HepG2 (cell line): ENCODE results near the gene L1CAM. TPM values are rescaled to one million over a fixed set of nuclear protein-coding genes. Genes with fewer than 3 reads are reported as not detected.

Experiments
- ASH2L ChIP-seq: fragments of 300-600, 200-600 bp; sonication (generic); IDR thresholded peaks from 2 replicates; pipeline ENCODE4 v1.7.0; 2017; ENCODE audit warnings: low read depth, mild to moderate bottlenecking, moderate library complexity, mixed read lengths, low read length; ENCODE audit not compliant: insufficient read length
- ELK4 ChIP-seq: sonication (generic); formaldehyde crosslinking; IDR thresholded peaks from 2 replicates; pipeline ENCODE4 v1.9.0; 2021; ENCODE audit warnings: missing genetic modification reagents, borderline replicate concordance
- FIP1L1 ChIP-seq: fragments of 200-400 bp; formaldehyde crosslinking; IDR thresholded peaks from 2 replicates; pipeline ENCODE4 v1.6.1; 2018; ENCODE audit warnings: low read depth, mild to moderate bottlenecking, low read length, moderate library complexity, borderline replicate concordance; ENCODE audit not compliant: insufficient read depth
- GLMP ChIP-seq: sonication (generic); formaldehyde crosslinking; IDR thresholded peaks from 2 replicates; pipeline ENCODE4 v1.9.0; 2021; ENCODE audit warnings: missing genetic modification reagents, mild to moderate bottlenecking, borderline replicate concordance
- GMEB1 ChIP-seq: sonication (generic); formaldehyde crosslinking; IDR thresholded peaks from 2 replicates; pipeline ENCODE4 v1.5.1; 2020; ENCODE audit warnings: missing genetic modification reagents, mild to moderate bottlenecking, borderline replicate concordance
- MAFK ChIP-seq, 2 experiments: IDR thresholded peaks in 1 of 2; conservative IDR thresholded peaks in 1 of 2; 2 replicates each; pipeline ENCODE4 v1.6.1; 2011; ENCODE audit warnings: improper control_type of control experiment in 2 of 2, low read length in 2 of 2
- MTA1 ChIP-seq: sonication (generic); formaldehyde crosslinking; IDR thresholded peaks from 2 replicates; pipeline ENCODE4 v1.4.0; 2020; ENCODE audit warnings: missing genetic modification reagents, mild to moderate bottlenecking, borderline replicate concordance
- NFAT5 ChIP-seq: sonication (generic); formaldehyde crosslinking; IDR thresholded peaks from 2 replicates; pipeline ENCODE4 v1.4.0; 2020; ENCODE audit warnings: missing genetic modification reagents
- NRL ChIP-seq: sonication (generic); formaldehyde crosslinking; IDR thresholded peaks from 2 replicates; pipeline ENCODE4 v1.5.0; 2020; ENCODE audit warnings: missing genetic modification reagents, mild to moderate bottlenecking, moderate library complexity, borderline replicate concordance
- PAX8 ChIP-seq: sonication (generic); formaldehyde crosslinking; IDR thresholded peaks from 2 replicates; pipeline ENCODE4 v1.8.0; 2022; ENCODE audit warnings: mild to moderate bottlenecking, missing genetic modification reagents, borderline replicate concordance
- RFXAP ChIP-seq: sonication (generic); formaldehyde crosslinking; IDR thresholded peaks from 2 replicates; pipeline ENCODE4 v1.4.0; 2020; ENCODE audit warnings: missing genetic modification reagents, borderline replicate concordance
- SKI ChIP-seq: fragments of 450-650 bp; IDR thresholded peaks from one replicate; pipeline ENCODE4 v1.6.1; 2018; ENCODE audit warnings: mild to moderate bottlenecking; ENCODE audit not compliant: partially characterized antibody
- THYN1 ChIP-seq: sonication (generic); formaldehyde crosslinking; IDR thresholded peaks from 2 replicates; pipeline ENCODE4 v1.8.1; 2023; ENCODE audit warnings: low read depth, mild to moderate bottlenecking, moderate library complexity, missing genetic modification reagents, borderline replicate concordance
- TP53 ChIP-seq: sonication (generic); formaldehyde crosslinking; conservative IDR thresholded peaks from 2 replicates; pipeline ENCODE4 v1.4.0; 2020; ENCODE audit warnings: missing genetic modification reagents
- ZFAT ChIP-seq: sonication (generic); formaldehyde crosslinking; conservative IDR thresholded peaks from 2 replicates; pipeline ENCODE4 v1.8.1; 2023; ENCODE audit warnings: missing genetic modification reagents, inconsistent platforms
- ZNF232 ChIP-seq: sonication (generic); formaldehyde crosslinking; IDR thresholded peaks from 2 replicates; pipeline ENCODE4 v1.4.0; 2020; ENCODE audit warnings: missing genetic modification reagents, borderline replicate concordance
- ZNF616 ChIP-seq: sonication (generic); formaldehyde crosslinking; IDR thresholded peaks from 2 replicates; pipeline ENCODE4 v1.5.0; 2020; ENCODE audit warnings: low read depth, mild to moderate bottlenecking, missing genetic modification reagents
- ZNF776 ChIP-seq: sonication (generic); formaldehyde crosslinking; IDR thresholded peaks from 2 replicates; pipeline ENCODE4 v1.4.0; 2020; ENCODE audit warnings: mild to moderate bottlenecking, missing genetic modification reagents
- polyA plus RNA-seq, 8 experiments: library from polyadenylated mRNA; depleted of rRNA in 3 of 8; stranded (reverse) in 7 of 8; unstranded in 1 of 8; fragments of >200 nt; fragmentation: Illumina TruSeq in 4 of 8; extraction: Trizol in 4 of 8; gene quantifications; 2 replicates each; pipeline versions ENCODE4 v1.2.1 to v1.2.3, GENCODE V29; 2011 to 2016; ENCODE audit warnings: low read depth in 4 of 8, missing spikeins in 1 of 8, mixed read lengths in 1 of 8; ENCODE audit not compliant: insufficient read depth in 1 of 8
- total RNA-seq, 5 experiments: library from RNA; depleted of rRNA; stranded (reverse); fragments of >200 nt; fragmentation: Illumina TruSeq; extraction: Trizol; gene quantifications; 2 replicates each; pipeline ENCODE4 v1.2.3, GENCODE V29; 2016; ENCODE audit warnings: low read depth in 1 of 5

Gene L1CAM
- total and polyA plus RNA-seq, 2 of the 13 experiments (the other 11 are each of a cell fraction or from before 2014, with no cell fraction given): 1.4 to 2.0 TPM

- TF ChIP-seq SKI (no peak), GMEB1 (0 out of 2 replicates have a peak, but pooled peaks have one; percentile 35), ASH2L (no peak), THYN1 (CRISPR knock-in tag) (peak; percentile 96; the same call in 1 of the 2 replicates), RFXAP (peak; percentile 98), FIP1L1 (no peak), ZNF232 (CRISPR knock-in tag) (peak; percentile 100), ELK4 (peak; percentile 98; the same call in 1 of the 2 replicates), GLMP (CRISPR knock-in tag) (peak; percentile 98), ZNF616 (peak; percentile 99), NRL (CRISPR knock-in tag) (peak; percentile 99), NFAT5 (CRISPR knock-in tag) (peak; percentile 100), PAX8 (CRISPR knock-in tag) (peak; percentile 100), MAFK (conservative IDR thresholded peaks at IDR 0.05 in 1 of 2, IDR thresholded peaks at IDR 0.05 in 1 of 2; ENCODE audit: low read length in 2 of 2) (no peak), ZNF776 (CRISPR knock-in tag) (peak; percentile 99), MTA1 (CRISPR knock-in tag) (0 out of 2 replicates have a peak, but pooled peaks have one; percentile 41), TP53 (CRISPR knock-in tag) (peak; percentile 98), ZFAT (CRISPR knock-in tag) (peak; percentile 97)
Measured at GRCh38 chrX:153875391-153876111, 10.4 kb downstream of the L1CAM start (continued).
